HG03025 (cell line): ENCODE data around the gene WASHC3.
"Not testable (repeated sequence)": the region's sequence is repeated elsewhere in the genome, so short reads cannot be mapped to it uniquely, and the experiment has no call there.

ENCODE experiments used
- ATAC-seq: cut with Tn5 transposase; IDR thresholded peaks from one replicate; pipeline ENCODE4 v1.9.1; 2021; ENCODE audit warnings: mild to moderate bottlenecking, moderate library complexity; ENCODE audit not compliant: unreplicated experiment, low FRiP score

The WASHC3 gene

GRCh38 chr12:102061560-102062418 lies at the start of gene WASHC3:
WASHC3 (minus strand) TSS chr12:102061991; CDS start chr12:102061962, 29 bp downstream.
- ATAC-seq = peak; percentile 93

GRCh38 chr12:102110782-102111181 lies 49.0 kb upstream of the WASHC3 start:
- ATAC-seq = no peak

GRCh38 chr12:102107970-102108369 lies 46.2 kb upstream of the WASHC3 start:
- no peak for ATAC-seq

GRCh38 chr12:102106905-102107304 lies 45.1 kb upstream of the WASHC3 start:
- ATAC-seq = no peak

GRCh38 chr12:102096855-102097254 lies 35.1 kb upstream of the WASHC3 start:
- ATAC-seq = no peak

GRCh38 chr12:102095677-102096263 lies 34.0 kb upstream of the WASHC3 start:
- no peak for ATAC-seq

GRCh38 chr12:102093319-102093718 lies 31.5 kb upstream of the WASHC3 start:
- no peak for ATAC-seq

- ATAC-seq = not testable (repeated sequence)
Observed at GRCh38 chr12:102089228-102089835, 27.5 kb upstream of the WASHC3 start.

GRCh38 chr12:102080842-102081241 lies 19.1 kb upstream of the WASHC3 start:
- ATAC-seq = no peak

- ATAC-seq = not testable (repeated sequence)
Observed at GRCh38 chr12:102072092-102072491, 10.3 kb upstream of the WASHC3 start.

- ATAC-seq = no peak
Observed at GRCh38 chr12:102069707-102070106, 7.9 kb upstream of the WASHC3 start.

- ATAC-seq = no peak
Observed at GRCh38 chr12:102067574-102068258, 5.9 kb upstream of the WASHC3 start.

- no peak for ATAC-seq
Observed at GRCh38 chr12:102064476-102064875, 2.7 kb upstream of the WASHC3 start.

- ATAC-seq = no peak
Observed at GRCh38 chr12:102063069-102063468, 1.3 kb upstream of the WASHC3 start.

GRCh38 chr12:102062419-102062806 lies 622 bp upstream of the WASHC3 start:
- ATAC-seq = no peak

- ATAC-seq = no peak
Observed at GRCh38 chr12:102061096-102061559, 663 bp downstream of the WASHC3 start.

- no peak for ATAC-seq
Observed at GRCh38 chr12:102059343-102059742, 2.4 kb downstream of the WASHC3 start.

GRCh38 chr12:102054345-102054744 lies 7.4 kb downstream of the WASHC3 start:
- no peak for ATAC-seq

GRCh38 chr12:102053062-102053349 lies 8.8 kb downstream of the WASHC3 start:
- ATAC-seq = no peak

GRCh38 chr12:102052192-102053061 lies 9.4 kb downstream of the WASHC3 start:
- no peak for ATAC-seq
